SKM-1 treated with dmso at 0.1 percent for 144 hours (cell line): ENCODE measurements around the gene USP51.
"Not testable (repeated sequence)": the region's sequence is repeated elsewhere in the genome, so short reads cannot be mapped to it uniquely, and the experiment has no call there.

Experiments used
- DNase-seq: peaks from one replicate; lab custom pipeline; 2025; ENCODE audit not compliant: unreplicated experiment; lab: John Stamatoyannopoulos, UW

USP51 gene

DNA sequence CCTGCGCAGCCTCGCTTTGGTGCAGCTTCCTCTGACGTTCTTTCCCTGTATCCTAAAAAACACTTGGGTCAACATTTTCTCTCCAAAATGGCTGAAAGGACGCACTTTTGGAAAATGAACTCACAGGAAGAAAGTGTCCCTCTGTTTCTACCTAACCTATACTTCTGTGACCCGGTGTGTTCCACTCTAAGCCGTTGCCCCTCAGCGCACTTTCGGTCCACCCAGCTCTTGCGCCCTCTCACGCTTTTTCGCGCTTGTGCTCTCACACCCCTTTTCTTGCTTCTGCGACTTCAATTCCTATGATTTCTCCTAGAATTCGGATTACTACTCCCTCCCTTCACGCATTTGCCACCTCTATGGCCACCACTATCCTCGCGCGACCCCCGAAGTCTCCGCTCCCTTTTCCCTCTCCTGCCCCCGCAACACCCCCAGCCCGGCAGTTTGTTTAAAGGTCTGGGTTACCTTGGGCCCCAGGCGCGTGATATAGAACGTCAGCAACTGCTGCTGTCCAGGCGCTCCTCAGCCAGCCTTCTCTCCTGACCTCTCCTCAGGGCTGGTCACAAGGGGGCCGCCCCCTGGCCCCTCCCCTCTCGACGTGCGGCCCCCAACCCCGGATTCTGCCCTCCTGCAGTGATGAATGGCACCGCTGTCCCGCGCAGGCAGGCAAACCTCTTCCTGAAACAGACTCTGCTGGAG lies at the start of gene USP51:
USP51 (minus strand) TSS at position 535 of the 696 bp plus-strand sequence. CDS start 909 bp downstream, outside the sequence.
- DNase-seq: no peak

DNA sequence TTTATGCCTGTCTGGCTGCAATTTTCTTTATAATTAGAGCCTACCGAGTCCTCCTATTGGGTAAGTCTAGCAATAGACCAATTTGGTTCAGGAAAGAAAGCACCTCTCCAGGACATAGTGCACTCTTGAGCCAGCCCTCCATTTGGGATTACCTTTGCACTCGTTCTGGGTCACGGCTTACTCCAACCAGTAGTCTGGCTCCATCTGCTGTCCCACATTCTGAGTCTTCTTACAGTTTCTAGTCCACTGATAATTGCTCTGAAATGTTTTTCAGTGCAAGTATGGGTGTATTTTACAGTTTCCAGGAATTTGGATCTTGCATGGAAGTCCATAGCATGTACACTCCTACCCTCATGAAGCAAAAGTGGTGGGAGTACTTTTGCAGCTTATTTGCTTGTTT lies 34.8 kb upstream of the USP51 start:
- DNase-seq: no peak

DNA sequence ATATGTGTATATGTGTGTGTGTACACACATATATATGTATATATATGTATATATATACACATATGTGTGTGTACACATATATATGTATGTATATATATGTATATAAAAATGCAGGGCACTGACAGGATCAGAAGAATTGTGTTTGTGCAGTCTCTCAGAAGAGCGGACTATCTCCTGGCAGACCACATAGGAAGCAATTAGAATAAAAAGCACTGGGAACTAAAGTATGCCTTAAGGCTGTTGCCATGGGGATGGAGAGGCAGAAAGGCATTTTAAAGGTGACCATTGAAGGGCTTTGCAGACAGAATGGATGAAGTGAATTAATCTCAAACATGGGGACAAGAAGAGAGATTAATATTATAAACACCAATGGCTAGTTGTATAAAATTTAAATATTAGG lies 33.7 kb upstream of the USP51 start:
- no peak for DNase-seq

DNA sequence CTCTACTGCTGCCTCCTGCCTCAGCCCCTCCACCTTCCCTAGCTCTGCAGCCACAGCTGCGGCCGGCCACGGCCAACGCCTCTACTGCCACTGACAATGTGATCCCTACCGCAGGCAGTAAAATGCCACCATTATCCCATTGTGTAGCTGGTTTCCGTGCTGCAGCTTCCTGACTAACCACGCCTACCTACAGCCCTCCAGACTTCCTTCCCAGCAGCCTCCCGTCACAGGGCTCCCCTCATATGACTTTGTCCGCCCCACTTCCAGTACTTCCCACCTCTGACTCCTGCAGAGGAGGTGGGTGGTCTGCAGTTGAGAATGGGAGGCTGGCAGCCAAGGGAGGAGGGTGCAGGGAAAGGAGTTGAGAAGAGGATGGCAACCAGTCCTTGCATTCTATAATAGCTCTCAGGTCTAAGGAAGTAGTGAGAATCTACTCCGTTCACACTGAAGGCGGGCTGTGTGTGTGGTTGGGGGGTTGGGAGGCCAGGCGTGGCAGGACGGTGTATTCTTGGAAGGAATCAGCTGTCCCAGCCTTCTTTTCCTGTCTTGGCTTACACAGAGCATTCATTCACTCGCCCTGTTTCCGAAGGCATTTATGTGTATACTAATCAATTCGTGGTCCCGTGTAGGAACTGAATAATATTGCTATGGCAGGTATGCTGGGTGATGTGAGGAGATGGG lies 33.1 kb upstream of the USP51 start:
- no peak for DNase-seq

DNA sequence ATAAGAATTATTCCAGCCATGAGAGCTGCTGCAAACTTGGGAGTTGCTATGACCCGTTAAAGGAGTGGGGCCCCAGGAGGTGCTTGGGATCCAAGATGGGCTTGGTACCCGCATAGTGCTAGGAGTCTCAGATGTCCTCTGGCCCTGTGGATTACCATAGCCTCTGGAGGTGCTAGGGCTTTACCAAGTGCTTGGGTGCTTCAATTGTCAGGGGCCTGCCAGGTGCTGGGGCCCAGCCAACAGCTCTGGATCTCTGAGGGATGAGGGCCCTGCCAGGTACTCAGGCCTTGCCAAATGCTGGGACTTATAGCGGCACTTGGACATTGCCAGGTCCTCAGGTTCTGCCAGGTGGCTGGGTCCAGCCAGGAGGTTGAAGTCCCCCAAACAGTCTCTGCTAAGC lies 32.0 kb upstream of the USP51 start:
- DNase-seq: no peak

DNA sequence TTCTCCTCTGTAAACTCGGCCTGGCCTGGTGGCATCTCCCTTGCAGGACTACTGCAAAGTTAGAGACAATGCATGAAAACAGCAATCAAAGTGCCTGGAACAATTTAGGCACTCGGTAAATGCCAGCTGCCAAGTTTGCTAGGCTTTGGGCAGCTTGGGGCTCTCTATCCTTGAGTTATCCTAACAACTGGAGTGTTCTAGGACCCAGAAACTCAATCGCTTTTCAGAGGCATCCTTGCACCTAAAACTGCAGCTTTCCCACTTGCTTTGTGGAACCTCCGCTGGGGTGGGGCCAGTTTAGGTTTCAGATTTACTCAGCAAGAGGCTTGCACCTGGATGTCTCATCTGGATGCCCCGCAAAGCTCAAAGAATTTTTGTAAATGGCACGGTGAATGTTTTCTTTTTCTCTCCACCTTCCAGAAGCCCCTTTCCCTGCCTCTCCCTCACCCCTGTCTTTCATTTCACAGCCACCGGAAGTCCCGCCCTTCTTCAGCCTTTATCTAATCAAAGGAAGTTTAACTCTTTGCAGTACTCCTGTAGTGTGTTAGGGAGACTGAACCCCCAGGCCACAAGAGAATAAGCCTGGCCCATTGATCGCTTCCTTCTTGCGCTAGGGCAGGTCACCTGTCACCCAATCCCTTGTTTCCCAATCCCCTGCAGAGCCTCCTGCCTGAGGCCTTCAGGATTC lies 27.3 kb upstream of the USP51 start:
- not testable (repeated sequence) for DNase-seq

DNA sequence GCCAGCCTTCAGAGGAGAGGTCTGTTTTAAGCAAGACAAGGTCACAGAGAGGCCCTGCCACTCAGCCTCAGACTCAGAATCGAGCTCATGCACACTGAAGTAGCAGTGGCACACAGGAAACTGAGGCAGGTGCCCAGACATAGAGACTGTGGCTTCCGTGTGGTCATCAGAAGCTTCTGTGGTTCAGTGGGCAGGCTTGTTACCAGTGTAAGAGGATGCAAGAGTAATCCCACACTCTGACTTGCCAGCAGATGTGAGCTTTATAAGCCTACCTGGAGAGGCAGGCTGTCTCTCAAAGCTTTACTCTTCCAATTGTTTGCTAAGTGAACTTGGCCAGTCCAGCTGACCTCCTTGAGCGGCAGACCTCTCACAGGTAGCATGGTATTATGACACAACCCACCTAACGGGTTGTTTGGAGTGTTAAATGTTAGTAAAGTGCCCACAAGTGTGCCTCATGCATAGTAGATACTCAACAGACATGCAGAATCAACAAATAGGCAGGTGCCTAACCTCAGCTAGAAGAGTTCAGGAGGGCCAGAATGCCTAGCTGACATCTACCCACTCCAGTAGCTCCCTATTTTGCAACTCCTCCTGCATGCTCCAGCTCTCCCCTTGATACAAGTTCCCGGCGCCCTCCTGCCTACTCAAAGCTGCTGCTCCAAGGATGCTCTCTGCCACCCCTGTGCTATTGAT lies 23.5 kb upstream of the USP51 start:
- DNase-seq: not testable (repeated sequence)

DNA sequence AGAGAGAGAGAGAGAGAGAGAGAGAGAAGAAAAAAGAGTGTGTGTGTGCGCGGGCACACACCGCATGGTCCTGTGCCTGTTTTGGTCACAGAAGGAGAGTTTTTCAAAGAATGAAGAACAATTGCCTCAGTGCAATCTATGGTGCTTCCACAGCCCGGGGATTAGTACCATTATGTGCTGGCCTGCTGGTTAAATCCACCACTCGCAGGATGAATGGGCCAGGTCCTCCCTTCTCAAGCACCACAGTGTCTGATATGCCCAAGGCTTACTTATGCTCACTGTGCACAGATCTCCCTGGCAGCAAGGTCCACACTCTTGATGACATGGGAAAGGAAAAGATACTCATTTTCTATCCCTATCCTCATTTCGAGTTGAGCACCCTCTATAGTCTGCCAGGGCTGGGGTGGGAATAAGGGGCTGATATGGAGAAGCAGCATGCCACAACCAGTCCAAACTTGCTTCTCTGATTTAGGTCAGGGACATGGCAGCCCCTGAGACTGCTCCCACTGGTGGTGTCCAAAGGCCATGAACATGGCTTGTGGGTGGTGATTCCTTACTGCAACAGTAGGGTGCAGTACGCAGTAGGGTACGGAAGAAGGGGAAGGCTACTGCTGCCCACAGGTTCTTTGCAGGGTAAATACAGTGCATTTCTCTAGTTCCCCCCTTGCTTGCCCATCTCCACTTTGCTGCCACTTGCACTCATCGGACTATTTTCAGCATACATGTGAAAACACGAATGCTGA lies 18.9 kb upstream of the USP51 start:
- not testable (repeated sequence) for DNase-seq

DNA sequence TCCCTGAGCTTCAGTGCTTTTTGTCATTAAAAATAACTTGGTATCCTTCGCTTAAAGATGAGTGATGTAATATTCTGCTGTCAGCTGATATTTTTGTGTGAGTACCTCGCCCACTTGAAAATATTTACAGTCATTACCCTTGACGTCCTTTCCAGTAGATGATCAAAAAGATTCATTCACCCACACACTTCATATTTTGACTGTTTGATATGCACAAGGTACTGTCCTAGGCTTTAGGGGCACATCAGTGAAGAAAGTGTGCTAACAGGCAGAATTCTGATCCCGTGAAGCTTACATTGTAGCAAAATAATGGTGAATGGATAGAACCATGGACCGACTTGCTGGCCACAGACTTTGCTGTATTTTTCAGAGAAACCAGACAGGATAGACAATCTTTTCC lies 18.1 kb upstream of the USP51 start:
- not testable (repeated sequence) for DNase-seq

DNA sequence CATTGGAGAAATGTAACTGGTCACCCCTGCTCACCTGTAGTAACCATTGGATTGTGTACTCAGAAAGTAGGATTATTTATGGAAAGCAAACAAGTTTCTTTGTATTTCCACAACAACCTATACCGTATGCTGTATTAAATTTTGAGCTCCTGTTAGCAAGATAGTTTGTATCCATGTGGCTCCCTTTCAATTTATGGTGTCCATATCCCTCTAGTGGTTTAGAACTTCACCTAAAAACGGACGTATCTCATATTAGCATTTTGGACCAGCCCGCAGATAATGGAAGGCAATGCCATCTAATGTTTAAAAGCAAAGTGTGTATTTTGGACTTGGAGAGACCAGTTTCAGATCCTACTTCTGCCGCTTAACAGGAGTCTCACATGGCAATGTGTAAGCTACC lies 17.4 kb upstream of the USP51 start:
- not testable (repeated sequence) for DNase-seq

DNA sequence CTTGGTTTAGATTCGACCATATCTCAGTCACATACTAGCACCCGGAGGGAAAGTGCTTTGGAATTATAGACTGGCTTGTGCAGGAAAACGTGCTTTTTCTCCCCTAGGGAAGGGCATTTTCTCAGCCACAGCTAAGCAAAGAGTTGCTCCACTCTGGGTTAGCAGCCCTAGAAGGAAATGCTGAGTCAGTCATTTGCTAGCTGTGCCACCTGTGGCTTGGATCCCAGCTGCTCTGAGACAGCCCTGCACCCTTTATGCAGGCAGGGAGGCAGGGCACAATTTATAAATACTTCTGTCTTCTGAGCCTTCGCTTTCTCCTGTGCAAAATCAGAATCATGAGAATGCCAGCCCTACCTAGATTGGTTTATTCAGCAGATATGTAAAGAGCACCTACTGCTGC lies 1.3 kb upstream of the USP51 start:
- DNase-seq: no peak

DNA sequence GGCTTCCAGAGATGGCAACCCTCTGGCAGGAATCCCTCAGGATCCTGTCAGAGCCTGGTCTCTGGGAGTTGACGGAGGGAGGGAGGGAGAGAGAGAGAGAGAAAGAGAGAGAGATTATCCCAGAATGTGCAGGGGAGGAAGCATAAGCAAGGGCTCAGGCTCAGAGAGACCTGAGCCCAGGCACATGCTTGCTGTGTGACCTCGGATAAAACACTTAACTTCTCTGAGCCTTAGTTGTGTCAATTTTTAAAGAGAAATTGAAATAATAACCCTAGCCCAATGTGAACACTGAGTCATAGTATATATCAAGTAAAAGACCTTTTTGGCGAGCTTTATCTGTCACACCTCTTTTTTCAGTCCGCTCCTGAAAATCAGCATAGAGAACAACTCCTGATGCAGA lies 473 bp upstream of the USP51 start:
- no peak for DNase-seq

DNA sequence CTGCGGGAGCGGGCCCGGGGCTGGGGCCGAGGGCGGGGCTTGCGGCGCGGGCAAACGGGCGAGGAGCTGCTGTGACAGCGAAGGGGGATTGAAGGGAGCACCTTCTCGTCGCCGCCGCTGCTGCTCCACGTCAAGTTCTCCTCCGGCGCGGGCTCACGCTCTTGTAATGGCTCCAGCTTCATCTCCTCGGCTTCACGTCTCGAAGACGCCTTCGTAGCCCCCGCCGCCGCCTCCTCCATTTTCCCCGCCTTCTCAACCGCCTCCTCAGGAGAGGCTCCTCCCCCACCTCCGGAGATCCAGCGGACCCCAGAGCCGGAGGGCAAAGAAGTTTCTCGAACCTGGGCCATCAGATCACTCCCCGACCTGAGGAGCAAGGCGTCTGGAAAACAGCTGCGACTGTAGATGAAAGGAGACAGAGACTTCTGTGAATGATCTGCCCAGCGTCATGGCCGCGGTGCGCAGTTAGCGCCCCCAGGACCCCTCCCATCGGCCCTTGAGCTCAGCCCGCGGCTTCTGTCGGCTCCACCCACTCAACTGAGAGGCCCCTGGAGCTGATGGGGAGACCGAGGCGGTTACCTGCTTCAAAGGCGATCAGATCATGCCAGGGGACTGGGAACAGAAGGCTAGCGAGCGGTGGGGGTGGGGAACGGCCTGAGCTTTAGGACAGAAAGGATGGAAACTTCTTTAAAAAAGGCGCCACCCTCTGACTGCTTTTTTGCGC lies 895 bp downstream of the USP51 start:
- DNase-seq: no peak

DNA sequence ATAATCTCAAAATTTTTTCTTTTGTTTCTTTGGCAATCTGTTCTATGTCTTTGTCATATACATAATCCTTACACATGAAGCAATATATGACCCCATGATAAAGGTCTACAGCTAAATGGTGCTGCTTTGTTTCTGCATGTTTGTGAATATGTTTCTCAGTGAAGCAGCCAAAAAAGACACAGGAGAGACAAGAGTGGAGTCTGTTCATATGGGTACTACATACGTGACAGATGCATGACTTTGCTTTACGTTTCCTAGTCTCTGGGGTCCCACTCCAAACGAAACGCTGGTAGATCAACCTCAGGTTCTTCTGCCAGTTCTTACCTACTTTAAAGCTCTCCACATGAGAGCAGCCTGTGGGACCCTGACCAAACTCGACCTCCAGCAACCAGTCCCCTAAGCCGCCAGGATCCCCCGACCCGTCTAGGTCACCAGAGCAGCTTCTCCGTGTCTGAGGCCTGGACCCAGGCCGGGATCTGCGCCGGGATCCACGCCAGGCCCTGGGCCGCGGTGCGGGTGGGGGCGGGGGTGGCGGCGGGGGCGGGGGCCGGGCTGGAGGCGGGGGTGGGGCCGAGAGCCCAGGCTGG lies 1.5 kb downstream of the USP51 start:
- DNase-seq: no peak

DNA sequence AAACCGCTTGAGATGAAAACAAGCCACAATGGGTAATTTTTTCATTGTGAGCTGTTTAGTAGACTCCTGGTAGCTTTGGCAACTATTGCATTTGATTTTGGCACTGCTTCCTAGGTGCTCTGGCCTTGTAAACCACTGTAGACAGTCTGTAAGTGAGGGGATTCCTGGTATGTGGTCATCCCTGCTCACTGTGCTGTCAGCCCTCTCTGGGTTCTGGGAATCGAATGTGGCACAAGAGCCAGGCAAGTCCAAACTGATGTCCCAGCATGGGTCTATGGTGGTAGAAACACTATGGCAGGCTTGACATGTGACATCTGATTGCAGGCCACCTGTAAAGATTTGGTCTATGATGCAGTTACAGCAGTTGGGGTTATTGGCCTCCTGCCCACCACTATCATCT lies 2.5 kb downstream of the USP51 start:
- DNase-seq: no peak

DNA sequence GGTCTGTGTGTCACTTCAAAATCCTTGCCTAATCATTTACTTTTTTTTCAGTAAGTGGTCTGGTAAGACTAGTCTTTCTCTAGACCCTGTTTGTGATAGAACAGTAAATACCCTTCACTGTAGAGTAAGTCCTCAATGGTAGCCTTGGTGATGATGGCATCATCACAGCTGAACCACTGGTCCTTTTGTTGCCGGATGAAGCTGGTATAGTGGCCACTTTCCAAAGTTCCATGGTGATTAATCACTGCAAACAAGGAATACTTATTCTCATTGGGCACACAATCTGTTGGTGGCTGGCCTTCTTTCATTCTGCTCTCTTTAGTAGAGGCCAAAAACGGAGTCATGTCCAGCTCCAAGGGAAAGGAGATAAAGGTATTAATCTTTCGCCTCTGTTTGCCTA lies 2.9 kb downstream of the USP51 start:
- no peak for DNase-seq

DNA sequence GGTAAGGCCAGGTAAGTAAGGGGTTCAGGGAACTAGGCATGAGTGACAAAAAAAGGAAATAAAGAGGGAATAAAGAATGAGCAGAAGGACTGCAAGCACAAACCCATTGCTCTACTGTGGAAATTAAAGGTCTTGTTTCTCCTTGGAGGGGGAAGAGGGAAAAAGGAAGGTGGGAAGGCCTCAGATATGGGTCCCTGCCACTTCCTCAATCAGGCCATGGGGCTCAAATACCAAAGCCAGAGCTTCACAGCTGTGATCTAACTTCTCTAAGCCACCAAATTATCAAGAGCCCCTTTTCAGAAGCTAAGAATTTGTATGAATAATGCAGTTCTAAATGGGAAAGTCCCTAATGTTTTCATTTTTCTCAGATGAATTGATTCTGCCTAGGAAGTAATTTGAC lies 4.7 kb downstream of the USP51 start:
- no peak for DNase-seq

DNA sequence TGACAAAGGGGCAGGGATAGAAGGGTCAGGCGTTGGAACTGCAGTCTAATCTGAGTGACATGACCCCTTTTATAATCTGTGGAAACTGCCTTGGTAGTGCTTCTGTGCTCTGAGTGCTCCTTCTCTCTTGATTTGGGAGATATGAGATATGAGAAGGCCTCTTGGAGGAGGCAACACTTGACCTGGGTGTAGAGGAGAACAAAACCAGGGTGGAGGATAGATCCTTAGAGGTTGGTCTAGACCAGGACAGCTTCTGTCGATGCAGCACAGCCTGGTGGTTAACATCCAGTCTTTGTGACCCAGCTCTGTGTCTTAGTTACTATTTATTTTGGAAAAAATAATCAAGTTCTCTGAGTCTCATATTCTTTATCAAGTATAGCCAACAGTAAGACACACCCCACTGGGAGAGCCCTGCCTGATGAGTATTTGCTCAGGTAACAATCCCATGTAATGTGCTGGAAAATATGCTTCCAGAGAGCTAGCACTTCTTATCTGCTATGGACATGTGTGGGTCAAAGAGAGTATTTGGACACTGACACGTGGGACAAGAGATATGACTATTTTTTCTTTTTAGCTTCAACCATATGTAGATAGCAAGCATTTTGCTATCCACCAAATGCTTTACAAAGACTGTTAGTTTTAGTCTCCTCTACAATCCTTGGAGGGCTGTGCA lies 9.1 kb downstream of the USP51 start:
- DNase-seq: no peak

DNA sequence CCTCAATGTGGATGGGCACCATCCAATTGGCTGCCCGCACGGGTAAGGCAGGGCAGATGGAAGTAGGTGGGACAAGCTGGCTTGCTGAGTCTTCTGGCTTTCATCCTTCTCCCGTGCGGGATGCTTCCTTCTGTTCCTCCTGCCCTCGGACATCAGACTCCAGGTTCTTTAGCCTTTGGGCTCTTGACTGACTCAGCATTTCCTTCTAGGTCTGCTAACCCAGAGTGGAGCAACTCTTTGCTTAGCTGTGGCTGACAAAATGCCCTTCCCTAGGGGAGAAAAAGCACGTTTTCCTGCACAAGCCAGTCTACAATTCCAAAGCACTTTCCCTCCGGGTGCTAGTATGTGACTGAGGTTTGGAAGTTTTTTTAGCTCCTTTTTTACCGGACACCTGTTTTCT lies 9.7 kb downstream of the USP51 start:
- DNase-seq: not testable (repeated sequence)
